GM18909 (cell line): ENCODE measurements around the gene STPG2.

Experiments
- ATAC-seq: cut with Tn5 transposase; IDR thresholded peaks from one replicate; pipeline ENCODE4 v1.9.1; 2021; ENCODE audit warnings: mild to moderate bottlenecking; ENCODE audit not compliant: unreplicated experiment, poor library complexity

STPG2 gene

GRCh38 chr4:97548943-97549583, 594.2 kb downstream of the STPG2 start:
- ATAC-seq = no peak

- no peak for ATAC-seq
These were observed 595.1 kb downstream of the STPG2 start for GRCh38 chr4:97548186-97548585.

- ATAC-seq = no peak
These were observed 611.9 kb downstream of the STPG2 start for GRCh38 chr4:97531351-97531750.

GRCh38 chr4:97530676-97531075, 612.6 kb downstream of the STPG2 start:
- no peak for ATAC-seq

- ATAC-seq = no peak
These were observed 618.0 kb downstream of the STPG2 start for GRCh38 chr4:97525236-97525635.

- ATAC-seq = no peak
These were observed 625.3 kb downstream of the STPG2 start for GRCh38 chr4:97517939-97518338.

GRCh38 chr4:97513917-97514316, 629.4 kb downstream of the STPG2 start:
- no peak for ATAC-seq
